HepG2 (cell line): ENCODE results near the gene NSMCE1. TPM values are rescaled to one million over a fixed set of nuclear protein-coding genes. Genes with fewer than 3 reads are reported as not detected.

Experiments
- CEBPG ChIP-seq: IDR thresholded peaks from 2 replicates; pipeline ENCODE4 v1.6.1; 2016
- KDM2A ChIP-seq: sonication (generic); formaldehyde crosslinking; IDR thresholded peaks from 2 replicates; pipeline ENCODE4 v1.4.0; 2020; ENCODE audit warnings: low read depth, missing genetic modification reagents, borderline replicate concordance
- PATZ1 ChIP-seq: sonication (generic); formaldehyde crosslinking; IDR thresholded peaks from 2 replicates; pipeline ENCODE4 v1.4.0; 2020; ENCODE audit warnings: missing genetic modification reagents
- PREB ChIP-seq: sonication (generic); formaldehyde crosslinking; IDR thresholded peaks from 2 replicates; pipeline ENCODE4 v1.4.0; 2020; ENCODE audit warnings: missing genetic modification reagents
- REST ChIP-seq, 2 experiments: IDR thresholded peaks; 2 replicates each; pipeline ENCODE4 v1.6.1; 2011 to 2012; ENCODE audit warnings: low read length in 2 of 2, borderline replicate concordance in 1 of 2, low read depth in 1 of 2, mild to moderate bottlenecking in 1 of 2, moderate library complexity in 1 of 2
- SALL1 ChIP-seq: sonication (generic); formaldehyde crosslinking; IDR thresholded peaks from 2 replicates; pipeline ENCODE4 v1.8.0; 2022; ENCODE audit warnings: mild to moderate bottlenecking, missing genetic modification reagents
- SMAD3 ChIP-seq: sonication (generic); formaldehyde crosslinking; IDR thresholded peaks from 2 replicates; pipeline ENCODE4 v1.4.0; 2020; ENCODE audit warnings: missing genetic modification reagents
- SOX13 ChIP-seq, 3 experiments: fragments of 450-650 bp in 1 of 3; sonication (generic) in 1 of 3; formaldehyde crosslinking in 1 of 3; IDR thresholded peaks in 2 of 3; conservative IDR thresholded peaks in 1 of 3; 2 replicates each; pipeline versions ENCODE4 v1.5.0 to v1.6.1; 2016 to 2020; ENCODE audit warnings: antibody characterized with exemption in 1 of 3, mild to moderate bottlenecking in 1 of 3, missing compliant biosample characterization in 1 of 3, missing genetic modification reagents in 1 of 3, moderate library complexity in 1 of 3
- TAF15 ChIP-seq: fragments of 200-400 bp; formaldehyde crosslinking; IDR thresholded peaks from one replicate; pipeline ENCODE4 v1.6.1; 2018; ENCODE audit warnings: mild to moderate bottlenecking, low read depth, low read length; ENCODE audit not compliant: poor library complexity, severe bottlenecking
- ZBTB8A ChIP-seq: sonication (generic); formaldehyde crosslinking; IDR thresholded peaks from 2 replicates; pipeline ENCODE4 v1.4.0; 2020; ENCODE audit warnings: mild to moderate bottlenecking, low read depth, missing genetic modification reagents, borderline replicate concordance
- ZFX ChIP-seq: sonication (generic); formaldehyde crosslinking; IDR thresholded peaks from 2 replicates; pipeline ENCODE4 v1.4.0; 2020; ENCODE audit warnings: mild to moderate bottlenecking, low read depth, missing genetic modification reagents, moderate library complexity
- ZNF615 ChIP-seq: sonication (generic); formaldehyde crosslinking; IDR thresholded peaks from 2 replicates; pipeline ENCODE4 v1.5.0; 2020; ENCODE audit warnings: mild to moderate bottlenecking, missing genetic modification reagents, borderline replicate concordance
- ZNF816 ChIP-seq: sonication (generic); formaldehyde crosslinking; IDR thresholded peaks from 2 replicates; pipeline ENCODE4 v1.8.0; 2022; ENCODE audit warnings: missing genetic modification reagents, mild to moderate bottlenecking, borderline replicate concordance
- polyA plus RNA-seq, 8 experiments: library from polyadenylated mRNA; depleted of rRNA in 3 of 8; stranded (reverse) in 7 of 8; unstranded in 1 of 8; fragments of >200 nt; fragmentation: Illumina TruSeq in 4 of 8; extraction: Trizol in 4 of 8; gene quantifications; 2 replicates each; pipeline versions ENCODE4 v1.2.1 to v1.2.3, GENCODE V29; 2011 to 2016; ENCODE audit warnings: low read depth in 4 of 8, missing spikeins in 1 of 8, mixed read lengths in 1 of 8; ENCODE audit not compliant: insufficient read depth in 1 of 8
- total RNA-seq, 5 experiments: library from RNA; depleted of rRNA; stranded (reverse); fragments of >200 nt; fragmentation: Illumina TruSeq; extraction: Trizol; gene quantifications; 2 replicates each; pipeline ENCODE4 v1.2.3, GENCODE V29; 2016; ENCODE audit warnings: low read depth in 1 of 5
- TF ChIP-seq, protein P1 (sequence below): sonication (generic); formaldehyde crosslinking; IDR thresholded peaks from 2 replicates; pipeline ENCODE4 v1.4.0; 2020; ENCODE audit warnings: mild to moderate bottlenecking, missing genetic modification reagents
- TF ChIP-seq, protein P2 (sequence below): conservative IDR thresholded peaks from 2 replicates; pipeline ENCODE4 v1.6.1; 2018; ENCODE audit warnings: missing genetic modification reagents
- TF ChIP-seq, protein P3 (sequence below): sonication (generic); formaldehyde crosslinking; IDR thresholded peaks from 2 replicates; pipeline ENCODE4 v1.8.0; 2022; ENCODE audit warnings: mild to moderate bottlenecking, missing genetic modification reagents; ENCODE audit not compliant: insufficient replicate concordance

Gene NSMCE1
- total and polyA plus RNA-seq, 2 of the 13 experiments (the other 11 are each of a cell fraction or from before 2014, with no cell fraction given) = 42.7 to 52.9 TPM

GRCh38 chr16:27269300-27270150 is 953 bp upstream of the NSMCE1 start (continued):
- no peak; a peak in 1 of 4 replicates for TF ChIP-seq REST (IDR thresholded peaks at IDR 0.05; ENCODE audit: borderline replicate concordance in 1 of 2, low read depth in 1 of 2, low read length in 2 of 2)
- TF ChIP-seq PATZ1 (CRISPR knock-in tag) = peak; percentile 35; the same call in 1 of the 2 replicates
- peak; percentile 53; the same call in 1 of the 2 replicates for TF ChIP-seq SALL1
- 0 out of 2 replicates have a peak, but pooled peaks have one; percentile 35 for TF ChIP-seq ZNF615 (CRISPR knock-in tag)
- no peak; the same call in 1 of the 2 replicates for TF ChIP-seq SMAD3
- TF ChIP-seq, protein P1, sequence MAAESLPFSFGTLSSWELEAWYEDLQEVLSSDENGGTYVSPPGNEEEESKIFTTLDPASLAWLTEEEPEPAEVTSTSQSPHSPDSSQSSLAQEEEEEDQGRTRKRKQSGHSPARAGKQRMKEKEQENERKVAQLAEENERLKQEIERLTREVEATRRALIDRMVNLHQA (CRISPR knock-in tag) = no peak
- no peak for TF ChIP-seq ZBTB8A (CRISPR knock-in tag)
- peak; percentile 66 for TF ChIP-seq ZFX
- TF ChIP-seq PREB (CRISPR knock-in tag) = no peak
- no peak for TF ChIP-seq SOX13 (IDR thresholded peaks at IDR 0.05)
- peak in 1 of 2 experiments; percentile 46; a peak in 1 of 4 replicates for TF ChIP-seq SOX13 (CRISPR knock-in tag; conservative IDR thresholded peaks at IDR 0.05 in 1 of 2, IDR thresholded peaks at IDR 0.05 in 1 of 2)
- TF ChIP-seq, protein P2, sequence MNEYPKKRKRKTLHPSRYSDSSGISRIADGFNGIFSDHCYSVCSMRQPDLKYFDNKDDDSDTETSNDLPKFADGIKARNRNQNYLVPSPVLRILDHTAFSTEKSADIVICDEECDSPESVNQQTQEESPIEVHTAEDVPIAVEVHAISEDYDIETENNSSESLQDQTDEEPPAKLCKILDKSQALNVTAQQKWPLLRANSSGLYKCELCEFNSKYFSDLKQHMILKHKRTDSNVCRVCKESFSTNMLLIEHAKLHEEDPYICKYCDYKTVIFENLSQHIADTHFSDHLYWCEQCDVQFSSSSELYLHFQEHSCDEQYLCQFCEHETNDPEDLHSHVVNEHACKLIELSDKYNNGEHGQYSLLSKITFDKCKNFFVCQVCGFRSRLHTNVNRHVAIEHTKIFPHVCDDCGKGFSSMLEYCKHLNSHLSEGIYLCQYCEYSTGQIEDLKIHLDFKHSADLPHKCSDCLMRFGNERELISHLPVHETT (CRISPR knock-in tag) = no peak
- TF ChIP-seq TAF15 = no peak
- TF ChIP-seq KDM2A (CRISPR knock-in tag) = no peak
- TF ChIP-seq CEBPG (CRISPR knock-in tag) = peak; percentile 65
- no peak for TF ChIP-seq ZNF816
- TF ChIP-seq, protein P3, sequence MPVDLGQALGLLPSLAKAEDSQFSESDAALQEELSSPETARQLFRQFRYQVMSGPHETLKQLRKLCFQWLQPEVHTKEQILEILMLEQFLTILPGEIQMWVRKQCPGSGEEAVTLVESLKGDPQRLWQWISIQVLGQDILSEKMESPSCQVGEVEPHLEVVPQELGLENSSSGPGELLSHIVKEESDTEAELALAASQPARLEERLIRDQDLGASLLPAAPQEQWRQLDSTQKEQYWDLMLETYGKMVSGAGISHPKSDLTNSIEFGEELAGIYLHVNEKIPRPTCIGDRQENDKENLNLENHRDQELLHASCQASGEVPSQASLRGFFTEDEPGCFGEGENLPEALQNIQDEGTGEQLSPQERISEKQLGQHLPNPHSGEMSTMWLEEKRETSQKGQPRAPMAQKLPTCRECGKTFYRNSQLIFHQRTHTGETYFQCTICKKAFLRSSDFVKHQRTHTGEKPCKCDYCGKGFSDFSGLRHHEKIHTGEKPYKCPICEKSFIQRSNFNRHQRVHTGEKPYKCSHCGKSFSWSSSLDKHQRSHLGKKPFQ = peak; percentile 4
